ENCODE results near the gene PITPNC1.
A peak's percentile ranks its signal among the peaks of the same experiment; 100 is the strongest.
"Not testable (repeated sequence)": the region's sequence is repeated elsewhere in the genome, so short reads cannot be mapped to it uniquely, and the experiment has no call there.

PITPNC1 gene

GRCh38 chr17:67491009-67491680 is 114.1 kb downstream of the PITPNC1 start:
- Histone ChIP-seq H3K27ac (ENCODE audit: low read depth, low read length) (peak overlapping the region; percentile 82; the same call in 1 of the 2 replicates), H3K9ac (ENCODE audit: low read depth, low read length) (no peak overlapping the region), H3K4me3 (ENCODE audit: low read length) (no peak overlapping the region), H3K27me3 (ENCODE audit: insufficient read depth, low read length) (no peaks in the 10 kb centered on the region), H3K4me1 (ENCODE audit: insufficient read depth, low read length) (peaks cover 44% of the 10 kb centered on the region), H3K9me3 (ENCODE audit: insufficient read depth, low read depth, low read length) (no peaks in the 10 kb centered on the region), H3K36me3 (ENCODE audit: insufficient read depth, low read length) (no peaks in the 10 kb centered on the region)
- WGBS: 63% methylated on average over 18 of the region's 18 CpGs

- no peak overlapping the region for H3K9ac ChIP-seq (ENCODE audit: low read depth, low read length)
- no peaks in the 10 kb centered on the region for H3K27me3 ChIP-seq (ENCODE audit: insufficient read depth, low read length)
- no peaks in the 10 kb centered on the region for H3K36me3 ChIP-seq (ENCODE audit: insufficient read depth, low read length)
- WGBS: 89% methylated on average over 2 of the region's 4 CpGs
- H3K9me3 ChIP-seq (ENCODE audit: insufficient read depth, low read depth, low read length): no peaks in the 10 kb centered on the region
- peaks cover 49% of the 10 kb centered on the region for H3K4me1 ChIP-seq (ENCODE audit: insufficient read depth, low read length)
- H3K27ac ChIP-seq (ENCODE audit: low read depth, low read length): peak overlapping the region; percentile 82; the same call in 1 of the 2 replicates
- no peak overlapping the region for H3K4me3 ChIP-seq (ENCODE audit: low read length)
Measured at GRCh38 chr17:67491681-67492024, 114.6 kb downstream of the PITPNC1 start.

- Histone ChIP-seq H3K9ac (ENCODE audit: low read depth, low read length) (no peak overlapping the region), H3K27me3 (ENCODE audit: insufficient read depth, low read length) (no peaks in the 10 kb centered on the region), H3K4me1 (ENCODE audit: insufficient read depth, low read length) (peaks cover 49% of the 10 kb centered on the region), H3K36me3 (ENCODE audit: insufficient read depth, low read length) (no peaks in the 10 kb centered on the region), H3K9me3 (ENCODE audit: insufficient read depth, low read depth, low read length) (no peaks in the 10 kb centered on the region), H3K4me3 (ENCODE audit: low read length) (no peak overlapping the region), H3K27ac (ENCODE audit: low read depth, low read length) (no peak overlapping the region)
- WGBS: 84% methylated on average over 5 of the region's 5 CpGs
Measured at GRCh38 chr17:67492251-67492740, 115.2 kb downstream of the PITPNC1 start.

GRCh38 chr17:67492824-67493517 is 115.9 kb downstream of the PITPNC1 start:
- H3K27me3 ChIP-seq (ENCODE audit: insufficient read depth, low read length): no peaks in the 10 kb centered on the region
- 84% methylated on average over 13 of the region's 13 CpGs for WGBS
- H3K9ac ChIP-seq (ENCODE audit: low read depth, low read length): no peak overlapping the region
- H3K4me1 ChIP-seq (ENCODE audit: insufficient read depth, low read length): peaks cover 42% of the 10 kb centered on the region
- H3K27ac ChIP-seq (ENCODE audit: low read depth, low read length): no peak overlapping the region
- H3K9me3 ChIP-seq (ENCODE audit: insufficient read depth, low read depth, low read length): no peaks in the 10 kb centered on the region
- no peak overlapping the region for H3K4me3 ChIP-seq (ENCODE audit: low read length)
- H3K36me3 ChIP-seq (ENCODE audit: insufficient read depth, low read length): no peaks in the 10 kb centered on the region

- Histone ChIP-seq H3K27me3 (ENCODE audit: insufficient read depth, low read length) (no peaks in the 10 kb centered on the region), H3K4me1 (ENCODE audit: insufficient read depth, low read length) (peaks cover 41% of the 10 kb centered on the region), H3K9ac (ENCODE audit: low read depth, low read length) (no peak overlapping the region), H3K36me3 (ENCODE audit: insufficient read depth, low read length) (no peaks in the 10 kb centered on the region), H3K4me3 (ENCODE audit: low read length) (no peak overlapping the region), H3K27ac (ENCODE audit: low read depth, low read length) (no peak overlapping the region), H3K9me3 (ENCODE audit: insufficient read depth, low read depth, low read length) (no peaks in the 10 kb centered on the region)
- WGBS: 95% methylated on average over 4 of the region's 4 CpGs
Measured at GRCh38 chr17:67493812-67494211, 116.7 kb downstream of the PITPNC1 start.

- H3K36me3 ChIP-seq (ENCODE audit: insufficient read depth, low read length); H3K9ac ChIP-seq (ENCODE audit: low read depth, low read length); H3K27ac ChIP-seq (ENCODE audit: low read depth, low read length); H3K27me3 ChIP-seq (ENCODE audit: insufficient read depth, low read length); H3K4me3 ChIP-seq (ENCODE audit: low read length); H3K9me3 ChIP-seq (ENCODE audit: insufficient read depth, low read depth, low read length): not testable (repeated sequence)
- peaks cover 34% of the 10 kb centered on the region for H3K4me1 ChIP-seq (ENCODE audit: insufficient read depth, low read length)
- 89% methylated on average over 5 of the region's 5 CpGs for WGBS
Measured at GRCh38 chr17:67495534-67495933, 118.5 kb downstream of the PITPNC1 start.

GRCh38 chr17:67496286-67496685 is 119.2 kb downstream of the PITPNC1 start:
- WGBS: 78% methylated on average over 7 of the region's 7 CpGs
- Histone ChIP-seq H3K27me3 (ENCODE audit: insufficient read depth, low read length) (no peaks in the 10 kb centered on the region), H3K4me3 (ENCODE audit: low read length) (no peak overlapping the region), H3K9me3 (ENCODE audit: insufficient read depth, low read depth, low read length) (no peaks in the 10 kb centered on the region), H3K36me3 (ENCODE audit: insufficient read depth, low read length) (no peaks in the 10 kb centered on the region), H3K9ac (ENCODE audit: low read depth, low read length) (no peak overlapping the region), H3K27ac (ENCODE audit: low read depth, low read length) (no peak overlapping the region), H3K4me1 (ENCODE audit: insufficient read depth, low read length) (peaks cover 27% of the 10 kb centered on the region)

GRCh38 chr17:67499685-67500084 is 122.6 kb downstream of the PITPNC1 start:
- Histone ChIP-seq H3K4me1 (ENCODE audit: insufficient read depth, low read length) (peaks cover 29% of the 10 kb centered on the region), H3K9me3 (ENCODE audit: insufficient read depth, low read depth, low read length) (no peaks in the 10 kb centered on the region), H3K9ac (ENCODE audit: low read depth, low read length) (no peak overlapping the region), H3K4me3 (ENCODE audit: low read length) (no peak overlapping the region), H3K27me3 (ENCODE audit: insufficient read depth, low read length) (no peaks in the 10 kb centered on the region), H3K36me3 (ENCODE audit: insufficient read depth, low read length) (no peaks in the 10 kb centered on the region), H3K27ac (ENCODE audit: low read depth, low read length) (no peak overlapping the region)
- 92% methylated on average over 4 of the region's 4 CpGs for WGBS

GRCh38 chr17:67500261-67500660 is 123.2 kb downstream of the PITPNC1 start:
- H3K27ac ChIP-seq (ENCODE audit: low read depth, low read length): no peak overlapping the region
- peaks cover 32% of the 10 kb centered on the region for H3K4me1 ChIP-seq (ENCODE audit: insufficient read depth, low read length)
- WGBS: 100% methylated on average over 1 of the region's 2 CpGs
- H3K36me3 ChIP-seq (ENCODE audit: insufficient read depth, low read length): no peaks in the 10 kb centered on the region
- H3K27me3 ChIP-seq (ENCODE audit: insufficient read depth, low read length): no peaks in the 10 kb centered on the region
- H3K4me3 ChIP-seq (ENCODE audit: low read length): no peak overlapping the region
- H3K9me3 ChIP-seq (ENCODE audit: insufficient read depth, low read depth, low read length): no peaks in the 10 kb centered on the region
- H3K9ac ChIP-seq (ENCODE audit: low read depth, low read length): no peak overlapping the region

GRCh38 chr17:67500677-67501300 is 123.7 kb downstream of the PITPNC1 start:
- Histone ChIP-seq H3K4me3 (ENCODE audit: low read length) (no peak overlapping the region), H3K27ac (ENCODE audit: low read depth, low read length) (no peak overlapping the region), H3K36me3 (ENCODE audit: insufficient read depth, low read length) (no peaks in the 10 kb centered on the region), H3K4me1 (ENCODE audit: insufficient read depth, low read length) (peaks cover 35% of the 10 kb centered on the region), H3K9ac (ENCODE audit: low read depth, low read length) (no peak overlapping the region), H3K27me3 (ENCODE audit: insufficient read depth, low read length) (no peaks in the 10 kb centered on the region), H3K9me3 (ENCODE audit: insufficient read depth, low read depth, low read length) (no peaks in the 10 kb centered on the region)
- 94% methylated on average over 11 of the region's 11 CpGs for WGBS

GRCh38 chr17:67502151-67502550 is 125.1 kb downstream of the PITPNC1 start:
- Histone ChIP-seq H3K9me3 (ENCODE audit: insufficient read depth, low read depth, low read length) (no peaks in the 10 kb centered on the region), H3K36me3 (ENCODE audit: insufficient read depth, low read length) (no peaks in the 10 kb centered on the region), H3K4me3 (ENCODE audit: low read length) (no peak overlapping the region), H3K27me3 (ENCODE audit: insufficient read depth, low read length) (no peaks in the 10 kb centered on the region), H3K9ac (ENCODE audit: low read depth, low read length) (no peak overlapping the region), H3K4me1 (ENCODE audit: insufficient read depth, low read length) (peaks cover 39% of the 10 kb centered on the region), H3K27ac (ENCODE audit: low read depth, low read length) (no peak overlapping the region)
- 85% methylated on average over 3 of the region's 3 CpGs for WGBS

Measured in HUES64 (cell line).